Liver (tissue), 9 donors: ENCODE measurements around the gene GYPB. TPM values are rescaled to one million over a fixed set of nuclear protein-coding genes. Genes with fewer than 3 reads are reported as not detected.
"Not testable (repeated sequence)": the region's sequence is repeated elsewhere in the genome, so short reads cannot be mapped to it uniquely, and the experiment has no call there.

Experiments used
- DNase-seq: peaks from one replicate; pipeline ENCODE4 v3.0.0-alpha.2; 2017; ENCODE audit warnings: low spot score
- H3K27ac ChIP-seq, 2 donors: one replicate each; pipeline ENCODE4 v1.7.0; 2013; ENCODE audit warnings: inconsistent platforms in 2 of 2, low read length in 2 of 2, control low read depth in 1 of 2, low read depth in 1 of 2, mild to moderate bottlenecking in 1 of 2
- H3K27me3 ChIP-seq, 4 donors: one replicate each; pipeline versions ENCODE4 v1.6.1 to v1.7.0; 2013; ENCODE audit warnings: low read length in 3 of 4, inconsistent platforms in 1 of 4, mild to moderate bottlenecking in 1 of 4, moderate library complexity in 1 of 4; ENCODE audit not compliant: control insufficient read depth in 4 of 4, insufficient read depth in 4 of 4
- H3K36me3 ChIP-seq, 4 donors: one replicate each; pipeline versions ENCODE4 v1.6.1 to v1.7.0; 2013; ENCODE audit warnings: low read length in 3 of 4, mild to moderate bottlenecking in 3 of 4, low read depth in 1 of 4, moderate library complexity in 1 of 4; ENCODE audit not compliant: control insufficient read depth in 4 of 4, insufficient read depth in 3 of 4
- H3K4me1 ChIP-seq, 4 donors: one replicate each; pipeline versions ENCODE4 v1.6.1 to v1.7.0; 2013; ENCODE audit warnings: low read length in 3 of 4, mild to moderate bottlenecking in 3 of 4, moderate library complexity in 1 of 4; ENCODE audit not compliant: control insufficient read depth in 4 of 4, insufficient read depth in 4 of 4
- H3K4me3 ChIP-seq, 3 donors: one replicate each; pipeline versions ENCODE4 v1.6.1 to v1.7.0; 2013; ENCODE audit warnings: low read length in 3 of 3, control low read depth in 1 of 3, low read depth in 1 of 3, mild to moderate bottlenecking in 1 of 3
- H3K9ac ChIP-seq, 2 donors: one replicate each; pipeline ENCODE4 v1.7.0; 2013; ENCODE audit warnings: low read length in 2 of 2, mild to moderate bottlenecking in 2 of 2, moderate library complexity in 2 of 2, control low read depth in 1 of 2, low read depth in 1 of 2
- H3K9me3 ChIP-seq, 4 donors: one replicate each; pipeline versions ENCODE4 v1.6.1 to v1.7.0; 2013; ENCODE audit warnings: low read length in 3 of 4; ENCODE audit not compliant: control insufficient read depth in 4 of 4
- FOXA1 ChIP-seq: IDR thresholded peaks from 2 replicates; pipeline ENCODE4 v1.6.1; 2016; ENCODE audit warnings: antibody characterized with exemption
- FOXA2 ChIP-seq: IDR thresholded peaks from 2 replicates; pipeline ENCODE4 v1.6.1; 2016; ENCODE audit warnings: antibody characterized with exemption
- HNF4A ChIP-seq, 2 donors: conservative IDR thresholded peaks; 2 replicates each; pipeline ENCODE4 v1.6.1; 2016; ENCODE audit warnings: antibody characterized with exemption in 2 of 2, mild to moderate bottlenecking in 2 of 2
- HNF4G ChIP-seq: IDR thresholded peaks from 2 replicates; pipeline ENCODE4 v1.6.1; 2016; ENCODE audit warnings: antibody characterized with exemption
- JUND ChIP-seq, 2 donors: IDR thresholded peaks; 2 replicates each; pipeline ENCODE4 v1.6.1; 2016; ENCODE audit warnings: antibody characterized with exemption in 2 of 2
- MAX ChIP-seq: IDR thresholded peaks from 2 replicates; pipeline ENCODE4 v1.6.1; 2016; ENCODE audit warnings: antibody characterized with exemption
- RAD21 ChIP-seq, 2 donors: IDR thresholded peaks; 2 replicates each; pipeline ENCODE4 v1.6.1; 2016; ENCODE audit warnings: antibody characterized with exemption in 2 of 2, mild to moderate bottlenecking in 2 of 2
- REST ChIP-seq: IDR thresholded peaks from 2 replicates; pipeline ENCODE4 v1.6.1; 2016; ENCODE audit warnings: antibody characterized with exemption, mild to moderate bottlenecking
- RXRA ChIP-seq, 2 donors: IDR thresholded peaks; 2 replicates each; pipeline ENCODE4 v1.6.1; 2017 to 2018; ENCODE audit warnings: antibody characterized with exemption in 2 of 2, mild to moderate bottlenecking in 1 of 2
- TAF1 ChIP-seq: conservative IDR thresholded peaks from 2 replicates; pipeline ENCODE4 v1.6.1; 2016; ENCODE audit warnings: antibody characterized with exemption, mild to moderate bottlenecking
- YY1 ChIP-seq: IDR thresholded peaks from 2 replicates; pipeline ENCODE4 v1.6.1; 2016; ENCODE audit warnings: antibody characterized with exemption, mild to moderate bottlenecking
- ZBTB33 ChIP-seq: IDR thresholded peaks from 2 replicates; pipeline ENCODE4 v1.6.1; 2016; ENCODE audit warnings: antibody characterized with exemption
- WGBS: extraction: QIAGEN DNeasy Blood & Tissue Kit; methylation state at CpG from one replicate; pipeline ENCODE4 v1.1.7; 2013; 5-methylcytosine and 5-hydroxymethylcytosine counted together
- polyA plus RNA-seq, 2 donors: library from polyadenylated mRNA; stranded (reverse) in 1 of 2; unstranded in 1 of 2; fragments of 200-250 nt in 1 of 2; fragments of >200 nt in 1 of 2; fragmentation: Nextera tagmentation in 1 of 2; extraction: Ambion mirVana in 1 of 2; gene quantifications; one replicate each; pipeline versions ENCODE4 v1.2.1 to v1.2.3, GENCODE V29; 2013 to 2015
- total RNA-seq, 2 donors: library from RNA; depleted of rRNA; stranded (reverse); fragments of >200 nt; gene quantifications; one replicate each; pipeline ENCODE4 v1.2.3, GENCODE V29; 2014
- donor health status: healthy.
- donor health status: healthy.
- donor health status: healthy.
- donor health status: healthy.
- donor health status: healthy.

Gene GYPB
- total and polyA plus RNA-seq, 4 donors: 368 TPM; not detected in 3

GRCh38 chr4:143986180-143986579 is 33.0 kb downstream of the GYPB start:
- no peaks in the 10 kb centered on the region for H3K4me1 ChIP-seq
- WGBS: 51% methylated on average over 1 of the region's 1 CpG
- H3K9me3 ChIP-seq: no peaks in the 10 kb centered on the region
- H3K9ac ChIP-seq: no peak overlapping the region
- no peak overlapping the region for H3K4me3 ChIP-seq
- H3K27me3 ChIP-seq: no peaks in the 10 kb centered on the region
- DNase-seq: no peak
- no peak for TF ChIP-seq TAF1
- TF ChIP-seq RXRA (IDR thresholded peaks at IDR 0.05): no peak
- no peak for TF ChIP-seq RAD21 (IDR thresholded peaks at IDR 0.05)
- TF ChIP-seq FOXA2: no peak
- TF ChIP-seq JUND (IDR thresholded peaks at IDR 0.05): no peak
- TF ChIP-seq FOXA1: no peak
- TF ChIP-seq MAX: no peak
- H3K27ac ChIP-seq: no peak overlapping the region
- H3K36me3 ChIP-seq: no peaks in the 10 kb centered on the region

- not testable (repeated sequence) for H3K9me3 ChIP-seq, H3K27me3 ChIP-seq, H3K27ac ChIP-seq, H3K9ac ChIP-seq, H3K36me3 ChIP-seq, DNase-seq, H3K4me3 ChIP-seq, H3K4me1 ChIP-seq
- peak in 1 of 2 donors; percentile 5 for TF ChIP-seq RAD21 (IDR thresholded peaks at IDR 0.05)
- 50% methylated on average over 4 of the region's 4 CpGs for WGBS
These were observed 38.4 kb downstream of the GYPB start for GRCh38 chr4:143980776-143981175.

- DNase-seq, H3K36me3 ChIP-seq, H3K4me1 ChIP-seq, H3K9ac ChIP-seq, H3K4me3 ChIP-seq, H3K9me3 ChIP-seq, H3K27me3 ChIP-seq, H3K27ac ChIP-seq: not testable (repeated sequence)
These were observed 43.7 kb downstream of the GYPB start for GRCh38 chr4:143975527-143975926.

- H3K4me1 ChIP-seq, H3K9me3 ChIP-seq, H3K27me3 ChIP-seq, H3K4me3 ChIP-seq, DNase-seq, H3K27ac ChIP-seq, H3K9ac ChIP-seq, H3K36me3 ChIP-seq: not testable (repeated sequence)
- 77% methylated on average over 4 of the region's 4 CpGs for WGBS
These were observed 45.2 kb downstream of the GYPB start for GRCh38 chr4:143974021-143974420.

- TF ChIP-seq MAX (no peak), FOXA1 (no peak), RAD21 (IDR thresholded peaks at IDR 0.05) (no peak), ZBTB33 (no peak), TAF1 (no peak), JUND (IDR thresholded peaks at IDR 0.05) (no peak), YY1 (no peak), HNF4A (conservative IDR thresholded peaks at IDR 0.05) (no peak), REST (no peak), HNF4G (no peak), FOXA2 (no peak)
- no peak overlapping the region for H3K9ac ChIP-seq
- 72% methylated on average over 4 of the region's 4 CpGs for WGBS
- H3K4me1 ChIP-seq: no peaks in the 10 kb centered on the region
- DNase-seq: no peak
- H3K4me3 ChIP-seq: no peak overlapping the region
- H3K27me3 ChIP-seq: no peaks in the 10 kb centered on the region
- no peaks in the 10 kb centered on the region for H3K36me3 ChIP-seq
- H3K9me3 ChIP-seq: no peaks in the 10 kb centered on the region
- no peak overlapping the region for H3K27ac ChIP-seq
These were observed 58.1 kb downstream of the GYPB start for GRCh38 chr4:143961075-143961474.
